Measurements from ENCODE around the gene CDK1.

- TF ChIP-seq CTCF (IDR thresholded peaks at IDR 0.05) (no peak), EP300 (IDR thresholded peaks at IDR 0.05) (no peak), POLR2A (IDR thresholded peaks at IDR 0.05; ENCODE audit: low read depth) (no peak)
These were observed 20.8 kb upstream of the CDK1 start for GRCh38 chr10:60757420-60757895.

All from esophagus muscularis mucosa (tissue), 4 donors.